ENCODE data around the gene SCO2.
"Not testable (repeated sequence)": the region's sequence is repeated elsewhere in the genome, so short reads cannot be mapped to it uniquely, and the experiment has no call there.

The SCO2 gene

DNA sequence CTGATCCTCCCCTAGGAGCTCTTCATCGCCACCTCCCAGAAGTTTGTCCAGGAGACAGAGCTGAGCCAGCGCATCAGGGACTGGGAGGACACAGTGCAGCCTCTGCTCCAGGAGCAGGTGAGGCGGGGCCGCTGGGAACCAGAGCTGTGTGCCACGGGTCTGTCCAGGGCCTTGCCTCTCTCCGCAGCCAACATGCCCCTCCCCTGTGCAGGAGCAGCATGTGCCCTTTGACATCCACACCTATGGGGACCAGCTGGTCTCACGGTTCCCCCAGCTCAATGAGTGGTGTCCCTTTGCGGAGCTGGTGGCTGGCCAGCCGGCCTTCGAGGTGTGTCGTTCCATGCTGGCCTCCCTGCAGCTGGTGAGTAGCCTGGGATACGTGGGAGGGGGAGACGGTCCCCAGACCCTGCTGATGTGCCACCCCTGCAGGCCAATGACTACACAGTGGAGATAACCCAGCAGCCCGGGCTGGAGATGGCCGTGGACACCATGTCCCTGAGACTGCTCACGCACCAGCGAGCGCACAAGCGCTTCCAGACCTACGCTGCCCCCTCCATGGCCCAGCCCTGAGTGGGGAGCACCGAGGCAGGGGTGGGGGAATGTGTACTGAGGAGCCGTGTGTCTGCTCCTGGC lies 2.5 kb downstream of the SCO2 start:
- TF ChIP-seq CTCF (IDR thresholded peaks at IDR 0.05; ENCODE audit: insufficient read depth, missing control alignments): no peak
- FAIRE-seq (no peak), DNase-seq (ENCODE audit: insufficient read length, low spot score) (no peak)

DNA sequence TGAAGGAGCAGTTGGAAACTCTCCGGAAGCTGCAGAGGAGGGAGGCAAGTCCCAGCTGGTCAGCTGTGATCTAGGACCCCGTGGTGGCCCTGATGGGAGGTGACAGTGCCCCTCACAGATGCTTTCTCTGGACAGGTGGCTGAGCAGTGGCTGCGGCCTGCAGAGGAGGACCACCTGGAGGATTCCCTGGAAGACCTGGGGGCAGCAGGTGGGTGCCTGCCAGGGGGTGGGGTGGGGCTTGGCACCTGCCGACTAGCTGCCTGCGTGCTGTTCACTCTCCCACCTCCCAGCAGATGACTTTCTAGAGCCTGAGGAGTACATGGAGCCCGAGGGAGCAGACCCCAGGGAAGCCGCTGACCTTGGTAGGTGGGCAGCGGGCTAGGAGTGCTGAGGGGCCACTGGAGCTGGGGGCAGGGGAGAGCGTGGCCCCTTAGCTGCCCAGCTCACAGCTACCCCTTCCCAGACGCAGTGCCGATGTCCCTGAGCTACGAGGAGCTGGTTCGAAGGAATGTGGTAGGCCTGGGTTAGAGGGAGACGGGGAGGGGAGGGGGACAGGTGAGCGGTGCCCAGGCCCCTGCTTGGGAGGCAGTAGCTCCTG lies 3.1 kb downstream of the SCO2 start:
- no peak for FAIRE-seq
- TF ChIP-seq CTCF (IDR thresholded peaks at IDR 0.05; ENCODE audit: insufficient read depth, missing control alignments): no peak

GRCh38 chr22:50521710-50522109 lies 3.7 kb downstream of the SCO2 start:
- DNase-seq (ENCODE audit: insufficient read length, low spot score) (no peak), FAIRE-seq (no peak)
- TF ChIP-seq CTCF (IDR thresholded peaks at IDR 0.05; ENCODE audit: insufficient read depth, missing control alignments): no peak

More for the DNA sequence above, 3.1 kb downstream of the SCO2 start:
- no peak for DNase-seq (ENCODE audit: insufficient read length, low spot score)

GRCh38 chr22:50520826-50521453 lies 4.5 kb downstream of the SCO2 start:
- TF ChIP-seq CTCF (IDR thresholded peaks at IDR 0.05; ENCODE audit: insufficient read depth, missing control alignments): no peak
- DNase-seq (ENCODE audit: insufficient read length, low spot score) (no peak), FAIRE-seq (no peak)

DNA sequence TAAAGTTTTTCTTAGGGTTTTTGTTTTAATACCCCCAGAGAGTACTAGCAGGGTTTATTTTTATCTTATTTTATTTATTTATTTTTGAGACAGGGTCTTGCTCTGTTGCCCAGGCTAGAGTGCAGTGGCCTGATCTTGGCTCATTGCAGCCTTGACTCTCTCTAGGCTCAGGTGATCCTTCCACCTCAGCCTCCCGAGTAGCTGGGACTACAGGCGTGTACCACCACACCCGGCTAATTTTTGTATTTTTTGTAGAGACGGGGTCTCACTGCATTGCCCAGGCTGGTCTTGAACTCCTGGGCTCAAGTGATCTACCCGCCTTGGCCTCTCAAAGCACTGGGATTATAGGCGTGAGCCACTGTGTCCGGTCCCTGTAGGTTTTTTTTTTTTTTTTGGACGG lies 5.2 kb downstream of the SCO2 start:
- DNase-seq (ENCODE audit: insufficient read length, low spot score); FAIRE-seq: not testable (repeated sequence)

DNA sequence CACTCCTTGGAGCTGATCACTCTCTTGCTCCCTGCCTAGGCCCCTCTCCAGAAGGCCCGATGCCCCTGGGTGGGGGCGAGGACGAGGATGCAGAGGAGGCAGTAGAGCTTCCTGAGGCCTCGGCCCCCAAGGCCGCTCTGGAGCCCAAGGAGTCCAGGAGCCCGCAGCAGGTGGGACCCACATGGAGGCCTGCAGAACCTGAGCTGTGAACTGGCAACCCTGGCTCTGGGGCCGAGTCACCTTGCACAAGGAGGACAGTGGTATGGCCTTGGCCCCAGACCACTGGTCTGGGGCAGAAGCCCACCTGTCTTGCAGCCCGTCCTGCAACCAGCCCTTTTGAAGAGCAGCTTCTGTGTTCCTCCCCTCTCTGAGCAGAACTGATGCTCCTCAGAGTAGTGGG lies 6.2 kb downstream of the SCO2 start:
- DNase-seq (ENCODE audit: insufficient read length, low spot score) (no peak), FAIRE-seq (no peak)
- TF ChIP-seq CTCF (IDR thresholded peaks at IDR 0.05; ENCODE audit: insufficient read depth, missing control alignments): no peak

DNA sequence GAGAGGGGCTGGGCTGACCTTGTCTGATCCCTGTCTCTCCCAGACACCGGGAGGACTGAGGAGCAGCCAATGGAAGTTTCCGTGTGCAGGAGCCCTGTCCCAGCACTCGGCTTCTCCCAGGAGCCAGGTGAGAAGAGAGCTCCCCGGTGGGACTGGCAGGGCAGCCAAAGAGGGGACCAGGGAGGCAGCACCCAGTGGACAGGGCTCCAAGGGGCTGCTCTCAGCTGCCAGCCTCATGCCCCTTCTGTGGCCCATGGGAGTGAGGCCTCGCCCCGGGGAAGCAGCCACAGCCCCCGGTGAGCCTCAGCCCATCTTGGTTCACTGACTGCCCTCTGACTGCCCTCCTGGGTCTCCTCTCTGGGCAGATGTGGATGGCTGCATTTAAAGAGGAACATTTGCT lies 6.8 kb downstream of the SCO2 start:
- TF ChIP-seq CTCF (IDR thresholded peaks at IDR 0.05; ENCODE audit: insufficient read depth, missing control alignments): no peak
- DNase-seq (ENCODE audit: insufficient read length, low spot score) (no peak), FAIRE-seq (no peak)
